HepG2 (cell line): ENCODE measurements around the gene TTLL8. TPM values are rescaled to one million over a fixed set of nuclear protein-coding genes. Genes with fewer than 3 reads are reported as not detected.

ENCODE experiments used
- ATAC-seq: fragments of 200-7000 bp; cut with Tn5 transposase; 3 replicates; pipeline ENCODE4 v1.9.1; 2020; ENCODE audit warnings: mild to moderate bottlenecking, moderate library complexity
- BruUV-seq: library from RNA; stranded (reverse); fragments of 400-500 nt; replicated peaks from 2 replicates; lab custom pipeline; 2021; lab: Mats Ljungman, UMichigan
- CTCF ChIA-PET: fragments of 300-600 bp; formaldehyde crosslinking; extraction: SDS; loops from one replicate; lab custom pipeline; 2021; ENCODE audit warnings: low total read pairs, inconsistent platforms, low intra/inter-chr PET ratio; lab: Yijun Ruan, JAX
- POLR2A ChIA-PET: fragments of 350-600 bp; sonication (Branson Sonifier 250); formaldehyde crosslinking; loops from one replicate; lab custom pipeline; 2020; ENCODE audit warnings: antibody characterized with exemption, inconsistent platforms; lab: Yijun Ruan, JAX
- DNase-seq: peaks from one replicate; pipeline ENCODE4 v3.0.0-alpha.2; 2015; ENCODE audit warnings: low spot score
- FAIRE-seq: peaks from 3 replicates; lab custom pipeline; 2011; peaks lifted over from hg19 to GRCh38; lab: Jason Lieb, UNC
- H2AFZ ChIP-seq: one replicate; pipeline ENCODE4 v1.6.1; 2011; ENCODE audit warnings: low read length, inconsistent platforms
- H3K27ac ChIP-seq: fragments of 300-600 bp; 3 replicates; pipeline ENCODE4 v1.8.0; 2011; ENCODE audit warnings: mixed run types, mild to moderate bottlenecking, mixed read lengths, low read length, inconsistent platforms; ENCODE audit not compliant: insufficient read depth; ENCODE audit errors: extremely low read length
- H3K27me3 ChIP-seq, 2 experiments: fragments of 200-600 bp in 1 of 2; 2 replicates in 1 of 2; 3 replicates in 1 of 2; pipeline versions ENCODE4 v1.6.0 to v1.8.0; 2011; ENCODE audit warnings: low read length in 2 of 2, mild to moderate bottlenecking in 2 of 2, moderate library complexity in 2 of 2, inconsistent platforms in 1 of 2; ENCODE audit not compliant: insufficient read depth in 2 of 2, control insufficient read depth in 1 of 2
- H3K36me3 ChIP-seq, 2 experiments: fragments of 200-600 bp in 1 of 2; replicated peaks in 1 of 2; 2 replicates in 1 of 2; 3 replicates in 1 of 2; pipeline versions ENCODE4 v1.5.1 to v1.8.0; 2011; ENCODE audit warnings: low read length in 2 of 2, inconsistent platforms in 1 of 2; ENCODE audit not compliant: insufficient read depth in 2 of 2, control insufficient read depth in 1 of 2
- H3K4me1 ChIP-seq: 2 replicates; pipeline ENCODE4 v1.5.1; 2012; ENCODE audit warnings: low read length, inconsistent platforms; ENCODE audit not compliant: insufficient read depth
- H3K4me2 ChIP-seq: 2 replicates; pipeline ENCODE4 v1.6.0; 2011; ENCODE audit warnings: low read depth, low read length, inconsistent platforms
- H3K4me3 ChIP-seq, 3 experiments: fragments of 200-600 bp in 1 of 3; sonication (generic), shearing (Covaris generic) in 1 of 3; replicated peaks in 1 of 3; 2 replicates each; pipeline ENCODE4 v1.5.1; 2011 to 2016; ENCODE audit warnings: low read length in 3 of 3, inconsistent platforms in 2 of 3, low read depth in 2 of 3, mild to moderate bottlenecking in 2 of 3, control low read depth in 1 of 3, mixed read lengths in 1 of 3; ENCODE audit not compliant: insufficient read depth in 1 of 3
- H3K79me2 ChIP-seq: one replicate; pipeline ENCODE4 v1.6.1; 2011; ENCODE audit warnings: low read length, inconsistent platforms; ENCODE audit not compliant: insufficient read depth
- H3K9ac ChIP-seq: 2 replicates; pipeline ENCODE4 v1.6.0; 2011; ENCODE audit warnings: mild to moderate bottlenecking, low read depth, low read length, inconsistent platforms; ENCODE audit not compliant: insufficient read depth
- H3K9me3 ChIP-seq: 2 replicates; pipeline ENCODE4 v1.5.1; 2012; ENCODE audit warnings: mild to moderate bottlenecking, low read length
- H4K20me1 ChIP-seq: 2 replicates; pipeline ENCODE4 v1.6.0; 2011; ENCODE audit warnings: inconsistent platforms, mild to moderate bottlenecking, low read length, moderate library complexity; ENCODE audit not compliant: insufficient read depth
- CEBPG ChIP-seq: IDR thresholded peaks from 2 replicates; pipeline ENCODE4 v1.6.1; 2016
- GZF1 ChIP-seq: sonication (generic); formaldehyde crosslinking; IDR thresholded peaks from 2 replicates; pipeline ENCODE4 v1.5.1; 2020; ENCODE audit warnings: mild to moderate bottlenecking, missing genetic modification reagents
- KLF11 ChIP-seq: IDR thresholded peaks from 2 replicates; pipeline ENCODE4 v1.6.1; 2016; ENCODE audit warnings: missing compliant biosample characterization
- KLF12 ChIP-seq: sonication (generic); formaldehyde crosslinking; IDR thresholded peaks from 2 replicates; pipeline ENCODE4 v1.4.0; 2020; ENCODE audit warnings: missing genetic modification reagents, borderline replicate concordance
- KLF16 ChIP-seq, 2 experiments: sonication (generic) in 1 of 2; formaldehyde crosslinking in 1 of 2; IDR thresholded peaks; 2 replicates each; pipeline versions ENCODE4 v1.6.1 to v1.8.0; 2016 to 2023; ENCODE audit warnings: missing genetic modification reagents in 2 of 2, missing compliant biosample characterization in 1 of 2
- KLF6 ChIP-seq: IDR thresholded peaks from 2 replicates; pipeline ENCODE4 v1.8.0; 2016; ENCODE audit warnings: missing biosample characterization, missing genetic modification reagents
- MATR3 ChIP-seq: sonication (generic); formaldehyde crosslinking; IDR thresholded peaks from 2 replicates; pipeline ENCODE4 v1.4.0; 2020; ENCODE audit warnings: missing genetic modification reagents
- MBD4 ChIP-seq: IDR thresholded peaks from 2 replicates; pipeline ENCODE4 v1.6.1; 2012; ENCODE audit warnings: low read length, inconsistent platforms, borderline replicate concordance
- NONO ChIP-seq, 2 experiments: fragments of 450-650 bp in 1 of 2; sonication (generic) in 1 of 2; formaldehyde crosslinking in 1 of 2; IDR thresholded peaks in 1 of 2; conservative IDR thresholded peaks in 1 of 2; 2 replicates each; pipeline versions ENCODE4 v1.6.1 to v1.8.0; 2017 to 2022; ENCODE audit warnings: mild to moderate bottlenecking in 1 of 2, missing genetic modification reagents in 1 of 2, moderate library complexity in 1 of 2
- RCOR2 ChIP-seq: IDR thresholded peaks from 2 replicates; pipeline ENCODE4 v1.6.1; 2016; ENCODE audit warnings: missing biosample characterization, missing genetic modification reagents
- RFXANK ChIP-seq: IDR thresholded peaks from 2 replicates; pipeline ENCODE4 v1.6.1; 2016
- TFE3 ChIP-seq: IDR thresholded peaks from 2 replicates; pipeline ENCODE4 v1.6.1; 2016
- ZNF616 ChIP-seq: sonication (generic); formaldehyde crosslinking; IDR thresholded peaks from 2 replicates; pipeline ENCODE4 v1.5.0; 2020; ENCODE audit warnings: low read depth, mild to moderate bottlenecking, missing genetic modification reagents
- ZSCAN12 ChIP-seq: sonication (generic); formaldehyde crosslinking; IDR thresholded peaks from 2 replicates; pipeline ENCODE4 v1.9.0; 2021; ENCODE audit warnings: mild to moderate bottlenecking, missing genetic modification reagents
- ZSCAN31 ChIP-seq: sonication (generic); formaldehyde crosslinking; IDR thresholded peaks from 2 replicates; pipeline ENCODE4 v1.5.0; 2020; ENCODE audit warnings: low read depth, mild to moderate bottlenecking, missing genetic modification reagents
- ZZZ3 ChIP-seq: sonication (generic); formaldehyde crosslinking; IDR thresholded peaks from 2 replicates; pipeline ENCODE4 v1.4.0; 2020; ENCODE audit warnings: missing genetic modification reagents, mild to moderate bottlenecking, borderline replicate concordance
- WGBS: methylation state at CpG from one replicate; pipeline ENCODE4 v1.1.6; 2017; ENCODE audit warnings: low lambda C conversion rate; 5-methylcytosine and 5-hydroxymethylcytosine counted together
- in situ Hi-C: cut with HindIII; loops from 2 replicates; pipeline ENCODE4 v1.10.0; 2017; ENCODE audit warnings: low pct_unique_long_range_greater_than_20kb; ENCODE audit not compliant: extremely low pct_ligation_motif_present
- intact Hi-C: fragments of 100-400 bp; cut with micrococcal nuclease; formaldehyde crosslinking; loops from one replicate; pipeline ENCODE4 v1.10.0; 2022; ENCODE audit not compliant: unreplicated experiment
- polyA plus RNA-seq, 8 experiments: library from polyadenylated mRNA; depleted of rRNA in 3 of 8; stranded (reverse) in 7 of 8; unstranded in 1 of 8; fragments of >200 nt; fragmentation: Illumina TruSeq in 4 of 8; extraction: Trizol in 4 of 8; gene quantifications; 2 replicates each; pipeline versions ENCODE4 v1.2.1 to v1.2.3, GENCODE V29; 2011 to 2016; ENCODE audit warnings: low read depth in 4 of 8, missing spikeins in 1 of 8, mixed read lengths in 1 of 8; ENCODE audit not compliant: insufficient read depth in 1 of 8
- total RNA-seq, 5 experiments: library from RNA; depleted of rRNA; stranded (reverse); fragments of >200 nt; fragmentation: Illumina TruSeq; extraction: Trizol; gene quantifications; 2 replicates each; pipeline ENCODE4 v1.2.3, GENCODE V29; 2016; ENCODE audit warnings: low read depth in 1 of 5

Gene TTLL8
- total and polyA plus RNA-seq, 2 of the 13 experiments (the other 11 are each of a cell fraction or from before 2014, with no cell fraction given) = not detected

- WGBS = 46% methylated on average over 10 of the region's 17 CpGs
- POLR2A ChIA-PET = no interaction called here
- Histone ChIP-seq H3K79me2 (no peaks in the 10 kb centered on the region), H3K9me3 (no peaks in the 10 kb centered on the region), H3K27ac (no peak overlapping the region)
- DNase-seq = no peak
- BruUV-seq = no TSS peak
- CTCF ChIA-PET = no interaction called here
- TF ChIP-seq ZSCAN12 (CRISPR knock-in tag) = no peak
- no peak for TF ChIP-seq KLF12
- TF ChIP-seq RFXANK (CRISPR knock-in tag) = no peak
- TF ChIP-seq TFE3 (CRISPR knock-in tag) = no peak
- no peak for TF ChIP-seq GZF1 (CRISPR knock-in tag)
- no peak for TF ChIP-seq RCOR2 (CRISPR knock-in tag)
- TF ChIP-seq CEBPG (CRISPR knock-in tag) = no peak
- no peak for TF ChIP-seq ZNF616
- no peak for TF ChIP-seq ZSCAN31 (CRISPR knock-in tag)
- TF ChIP-seq KLF11 = no peak
- TF ChIP-seq MBD4 = no peak
- TF ChIP-seq MATR3 (CRISPR knock-in tag) = no peak
- no peak for TF ChIP-seq ZZZ3 (CRISPR knock-in tag)
- no peak for TF ChIP-seq KLF16 (CRISPR knock-in tag; IDR thresholded peaks at IDR 0.05)
- TF ChIP-seq NONO (IDR thresholded peaks at IDR 0.05) = no peak
- no peak for TF ChIP-seq NONO (CRISPR knock-in tag; conservative IDR thresholded peaks at IDR 0.05)
- TF ChIP-seq KLF6 (CRISPR knock-in tag) = no peak
- TF ChIP-seq, all 625 proteins: peak for 0
- H3K4me3 ChIP-seq = no peak overlapping the region
- H3K27me3 ChIP-seq = peaks cover 3 to 47% of the 10 kb centered on the region in 2 experiments; a peak in 4 of 5 replicates
- no peaks in the 10 kb centered on the region for H4K20me1 ChIP-seq
- no peak overlapping the region for H3K4me2 ChIP-seq
- intact Hi-C loops (no loop called here), in situ Hi-C loops (no loop called here)
- FAIRE-seq (no peak), ATAC-seq (no peak; the same call in 2 of the 3 replicates)
- H3K36me3 ChIP-seq = no peaks in the 10 kb centered on the region
- no peaks in the 10 kb centered on the region for H3K4me1 ChIP-seq
- no peak overlapping the region for H3K9ac ChIP-seq
- no peak overlapping the region for H2AFZ ChIP-seq
Observed at GRCh38 chr22:50048836-50049235, 9.3 kb downstream of the TTLL8 start.
